Neural cell (in vitro differentiated cells): ENCODE results near the gene PPP2R5B. TPM values are rescaled to one million over a fixed set of nuclear protein-coding genes. Genes with fewer than 3 reads are reported as not detected.

Experiments
- H2AFZ ChIP-seq: fragments of 200-600, 300-800 bp; sonication (generic), shearing (Covaris generic); 2 replicates; pipeline ENCODE4 v1.6.0; 2014; ENCODE audit warnings: low read depth, mild to moderate bottlenecking, antibody characterized with exemption, low read length, moderate library complexity
- H3F3A ChIP-seq: fragments of 200-600 bp; shearing (Covaris generic); 2 replicates; pipeline ENCODE4 v1.6.1; 2016; ENCODE audit warnings: mild to moderate bottlenecking, moderate library complexity, mixed read lengths, antibody characterized with exemption, low read length; ENCODE audit not compliant: insufficient read depth, poor library complexity, severe bottlenecking
- H3K27ac ChIP-seq: fragments of 200-600, 300-800 bp; sonication (generic), shearing (Covaris generic); 2 replicates; pipeline ENCODE4 v1.5.1; 2014; ENCODE audit warnings: mild to moderate bottlenecking, low read length, moderate library complexity
- H3K27me3 ChIP-seq: fragments of 300-800, 200-600 bp; sonication (generic), shearing (Covaris generic); 2 replicates; pipeline ENCODE4 v1.6.0; 2014; ENCODE audit warnings: mild to moderate bottlenecking, low read depth, low read length, moderate library complexity; ENCODE audit not compliant: insufficient read depth
- H3K36me3 ChIP-seq: fragments of 300-800, 200-600 bp; sonication (generic), shearing (Covaris generic); 2 replicates; pipeline ENCODE4 v1.5.1; 2014; ENCODE audit warnings: mild to moderate bottlenecking, antibody characterized with exemption, low read length, moderate library complexity; ENCODE audit not compliant: insufficient read depth
- H3K4me2 ChIP-seq: fragments of 300-800, 200-600 bp; sonication (generic), shearing (Covaris generic); 2 replicates; pipeline ENCODE4 v1.6.0; 2014; ENCODE audit warnings: mild to moderate bottlenecking, low read length
- H3K4me3 ChIP-seq: fragments of 300-800, 200-600 bp; sonication (generic), shearing (Covaris generic); 2 replicates; pipeline ENCODE4 v1.5.1; 2014; ENCODE audit warnings: mild to moderate bottlenecking, low read length, moderate library complexity
- H3K79me2 ChIP-seq: fragments of 200-600 bp; shearing (Covaris generic); replicated peaks from 2 replicates; pipeline ENCODE4 v1.6.0; 2014; ENCODE audit warnings: mild to moderate bottlenecking, low read length, moderate library complexity; ENCODE audit not compliant: insufficient read depth
- H3K9ac ChIP-seq: fragments of 300-800, 200-600 bp; sonication (generic), shearing (Covaris generic); 2 replicates; pipeline ENCODE4 v1.6.1; 2016; ENCODE audit warnings: mild to moderate bottlenecking, low read length, mixed read lengths
- H3K9me2 ChIP-seq: fragments of 200-600 bp; shearing (Covaris generic); 2 replicates; pipeline ENCODE4 v1.6.1; 2016; ENCODE audit warnings: mild to moderate bottlenecking, low read length, mixed read lengths; ENCODE audit not compliant: insufficient read depth
- H3K9me3 ChIP-seq: fragments of 200-600, 300-800 bp; sonication (generic), shearing (Covaris generic); 2 replicates; pipeline ENCODE4 v1.6.1; 2016; ENCODE audit warnings: mild to moderate bottlenecking, mixed run types, low read length, moderate library complexity, mixed read lengths
- H4K20me1 ChIP-seq: fragments of 200-600 bp; shearing (Covaris generic); 2 replicates; pipeline ENCODE4 v1.6.1; 2016; ENCODE audit warnings: mild to moderate bottlenecking, mixed run types; ENCODE audit not compliant: insufficient read depth
- EP300 ChIP-seq: fragments of 450-650 bp; conservative IDR thresholded peaks from 2 replicates; pipeline ENCODE4 v1.6.1; 2014; ENCODE audit warnings: antibody characterized with exemption, mild to moderate bottlenecking, moderate library complexity; ENCODE audit not compliant: poor library complexity, severe bottlenecking
- EZH2 ChIP-seq: fragments of 200-600, 300-800 bp; shearing (Covaris generic), sonication (generic); IDR thresholded peaks from 2 replicates; pipeline ENCODE4 v1.6.1; 2014; ENCODE audit warnings: antibody characterized with exemption, low read length, borderline replicate concordance, mild to moderate bottlenecking; ENCODE audit not compliant: insufficient read depth, poor library complexity, severe bottlenecking
- MXI1 ChIP-seq: fragments of 450-650 bp; conservative IDR thresholded peaks from 2 replicates; pipeline ENCODE4 v1.6.1; 2014; ENCODE audit warnings: antibody characterized with exemption, mild to moderate bottlenecking; ENCODE audit not compliant: poor library complexity, severe bottlenecking
- POLR2AphosphoS5 ChIP-seq: IDR thresholded peaks from 2 replicates; pipeline ENCODE4 v1.6.1; 2012
- RAD21 ChIP-seq: fragments of 450-650 bp; conservative IDR thresholded peaks from 2 replicates; pipeline ENCODE4 v1.6.1; 2014; ENCODE audit warnings: antibody characterized with exemption, mild to moderate bottlenecking, moderate library complexity
- SMC3 ChIP-seq: fragments of 450-650 bp; conservative IDR thresholded peaks from 2 replicates; pipeline ENCODE4 v1.6.1; 2014; ENCODE audit warnings: antibody characterized with exemption, mild to moderate bottlenecking, moderate library complexity; ENCODE audit not compliant: poor library complexity
- TAF1 ChIP-seq: IDR thresholded peaks from 2 replicates; pipeline ENCODE4 v1.6.1; 2012; ENCODE audit warnings: low read depth
- polyA plus RNA-seq: library from polyadenylated mRNA; depleted of rRNA; stranded (reverse); fragments of >200 nt; gene quantifications from 2 replicates; pipeline ENCODE4 v1.2.3, GENCODE V29; 2014
- TF ChIP-seq, protein P1 (sequence below): fragments of 450-650 bp; IDR thresholded peaks from 2 replicates; pipeline ENCODE4 v1.5.1; 2014; ENCODE audit warnings: antibody characterized with exemption, mild to moderate bottlenecking, moderate library complexity; ENCODE audit not compliant: poor library complexity, severe bottlenecking
- TF ChIP-seq, protein P2 (sequence below): IDR thresholded peaks from 2 replicates; pipeline ENCODE4 v1.6.1; 2012; ENCODE audit warnings: borderline replicate concordance

PPP2R5B gene
- polyA plus RNA-seq, 1 donor from 2014 or later = 76.1 TPM

DNA sequence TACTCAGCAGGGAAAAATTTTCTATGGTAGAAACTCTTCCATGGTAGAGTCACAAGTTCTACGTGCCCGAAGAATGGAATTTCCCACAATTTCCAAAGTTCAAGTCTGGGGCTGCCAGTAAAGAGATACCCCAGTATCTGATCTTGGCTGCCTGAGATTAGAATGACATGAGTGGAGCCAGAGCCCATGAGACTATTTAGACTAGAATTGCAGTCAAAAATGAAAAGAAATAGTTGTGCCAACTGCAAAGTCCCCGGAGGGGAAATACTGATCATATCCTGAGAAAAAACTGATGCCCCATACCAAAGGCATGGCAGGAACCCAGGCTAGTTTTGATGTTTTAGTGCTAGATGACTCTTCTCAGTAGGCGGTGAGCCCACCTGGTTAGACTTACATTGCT, 36.2 kb downstream of the PPP2R5B start:
- Histone ChIP-seq H3K27me3 (no peaks in the 10 kb centered on the region), H4K20me1 (no peaks in the 10 kb centered on the region), H3K9me3 (no peaks in the 10 kb centered on the region), H3K9me2 (no peaks in the 10 kb centered on the region), H3K79me2 (no peaks in the 10 kb centered on the region), H3K4me2 (no peak overlapping the region), H3K36me3 (no peaks in the 10 kb centered on the region), H3K4me3 (no peak overlapping the region), H3K9ac (no peak overlapping the region), H3F3A (no peaks in the 10 kb centered on the region), H2AFZ (no peak overlapping the region), H3K27ac (no peak overlapping the region)
- TF ChIP-seq TAF1 (no peak), EZH2 (no peak), RAD21 (no peak), POLR2AphosphoS5 (no peak), EP300 (no peak), MXI1 (no peak), SMC3 (no peak)
- TF ChIP-seq, protein P1, sequence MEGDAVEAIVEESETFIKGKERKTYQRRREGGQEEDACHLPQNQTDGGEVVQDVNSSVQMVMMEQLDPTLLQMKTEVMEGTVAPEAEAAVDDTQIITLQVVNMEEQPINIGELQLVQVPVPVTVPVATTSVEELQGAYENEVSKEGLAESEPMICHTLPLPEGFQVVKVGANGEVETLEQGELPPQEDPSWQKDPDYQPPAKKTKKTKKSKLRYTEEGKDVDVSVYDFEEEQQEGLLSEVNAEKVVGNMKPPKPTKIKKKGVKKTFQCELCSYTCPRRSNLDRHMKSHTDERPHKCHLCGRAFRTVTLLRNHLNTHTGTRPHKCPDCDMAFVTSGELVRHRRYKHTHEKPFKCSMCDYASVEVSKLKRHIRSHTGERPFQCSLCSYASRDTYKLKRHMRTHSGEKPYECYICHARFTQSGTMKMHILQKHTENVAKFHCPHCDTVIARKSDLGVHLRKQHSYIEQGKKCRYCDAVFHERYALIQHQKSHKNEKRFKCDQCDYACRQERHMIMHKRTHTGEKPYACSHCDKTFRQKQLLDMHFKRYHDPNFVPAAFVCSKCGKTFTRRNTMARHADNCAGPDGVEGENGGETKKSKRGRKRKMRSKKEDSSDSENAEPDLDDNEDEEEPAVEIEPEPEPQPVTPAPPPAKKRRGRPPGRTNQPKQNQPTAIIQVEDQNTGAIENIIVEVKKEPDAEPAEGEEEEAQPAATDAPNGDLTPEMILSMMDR = no peak
- TF ChIP-seq, protein P2, sequence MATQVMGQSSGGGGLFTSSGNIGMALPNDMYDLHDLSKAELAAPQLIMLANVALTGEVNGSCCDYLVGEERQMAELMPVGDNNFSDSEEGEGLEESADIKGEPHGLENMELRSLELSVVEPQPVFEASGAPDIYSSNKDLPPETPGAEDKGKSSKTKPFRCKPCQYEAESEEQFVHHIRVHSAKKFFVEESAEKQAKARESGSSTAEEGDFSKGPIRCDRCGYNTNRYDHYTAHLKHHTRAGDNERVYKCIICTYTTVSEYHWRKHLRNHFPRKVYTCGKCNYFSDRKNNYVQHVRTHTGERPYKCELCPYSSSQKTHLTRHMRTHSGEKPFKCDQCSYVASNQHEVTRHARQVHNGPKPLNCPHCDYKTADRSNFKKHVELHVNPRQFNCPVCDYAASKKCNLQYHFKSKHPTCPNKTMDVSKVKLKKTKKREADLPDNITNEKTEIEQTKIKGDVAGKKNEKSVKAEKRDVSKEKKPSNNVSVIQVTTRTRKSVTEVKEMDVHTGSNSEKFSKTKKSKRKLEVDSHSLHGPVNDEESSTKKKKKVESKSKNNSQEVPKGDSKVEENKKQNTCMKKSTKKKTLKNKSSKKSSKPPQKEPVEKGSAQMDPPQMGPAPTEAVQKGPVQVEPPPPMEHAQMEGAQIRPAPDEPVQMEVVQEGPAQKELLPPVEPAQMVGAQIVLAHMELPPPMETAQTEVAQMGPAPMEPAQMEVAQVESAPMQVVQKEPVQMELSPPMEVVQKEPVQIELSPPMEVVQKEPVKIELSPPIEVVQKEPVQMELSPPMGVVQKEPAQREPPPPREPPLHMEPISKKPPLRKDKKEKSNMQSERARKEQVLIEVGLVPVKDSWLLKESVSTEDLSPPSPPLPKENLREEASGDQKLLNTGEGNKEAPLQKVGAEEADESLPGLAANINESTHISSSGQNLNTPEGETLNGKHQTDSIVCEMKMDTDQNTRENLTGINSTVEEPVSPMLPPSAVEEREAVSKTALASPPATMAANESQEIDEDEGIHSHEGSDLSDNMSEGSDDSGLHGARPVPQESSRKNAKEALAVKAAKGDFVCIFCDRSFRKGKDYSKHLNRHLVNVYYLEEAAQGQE = no peak

DNA sequence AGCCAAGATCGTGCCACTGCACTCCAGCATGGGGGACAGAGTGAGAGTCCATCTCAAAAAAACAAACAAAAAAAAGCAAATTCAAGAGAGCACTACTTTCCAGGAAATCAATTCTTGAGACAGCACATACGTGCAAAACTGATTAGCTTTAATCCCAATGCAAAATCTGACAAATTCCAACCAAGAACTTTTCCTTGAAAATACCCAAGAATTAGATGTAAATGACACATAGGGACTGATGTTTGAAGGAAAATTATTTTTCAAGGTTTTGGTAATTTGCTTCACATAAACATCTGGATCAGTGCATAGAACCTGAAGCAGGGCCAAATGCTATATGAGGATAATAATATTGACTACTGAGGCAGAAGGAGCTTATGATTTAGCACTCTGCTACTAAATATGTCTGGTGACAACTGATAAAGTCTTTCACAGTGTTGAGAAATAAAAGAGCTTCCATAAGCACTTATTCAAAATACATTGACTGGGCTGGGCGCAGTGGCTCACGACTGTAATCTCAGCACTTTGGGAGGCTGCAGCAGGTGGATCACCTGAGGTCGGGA, 38.7 kb downstream of the PPP2R5B start:
- H3K9me3 ChIP-seq = no peaks in the 10 kb centered on the region
- TF ChIP-seq EZH2 = no peak
- TF ChIP-seq, protein P1 = no peak
- no peak for TF ChIP-seq SMC3
- TF ChIP-seq, protein P2 = no peak
- H3K27me3 ChIP-seq = no peaks in the 10 kb centered on the region
- H3K9ac ChIP-seq = no peak overlapping the region
- H3K4me3 ChIP-seq = no peak overlapping the region
- H4K20me1 ChIP-seq = no peaks in the 10 kb centered on the region
- no peaks in the 10 kb centered on the region for H3K9me2 ChIP-seq
- H3F3A ChIP-seq = no peaks in the 10 kb centered on the region
- H3K4me2 ChIP-seq = no peak overlapping the region
- no peak overlapping the region for H2AFZ ChIP-seq
- H3K36me3 ChIP-seq = no peaks in the 10 kb centered on the region
- H3K27ac ChIP-seq = no peak overlapping the region
- no peaks in the 10 kb centered on the region for H3K79me2 ChIP-seq
